Muscle layer of duodenum (tissue), 2 donors: ENCODE measurements around the gene ASH1L.
"Not testable (repeated sequence)": the region's sequence is repeated elsewhere in the genome, so short reads cannot be mapped to it uniquely, and the experiment has no call there.

ENCODE experiments used
- H3K27ac ChIP-seq: one replicate; pipeline ENCODE4 v1.7.0; 2013; ENCODE audit warnings: mild to moderate bottlenecking, low read length
- H3K27me3 ChIP-seq: one replicate; pipeline ENCODE4 v1.7.0; 2013; ENCODE audit warnings: low read depth, mild to moderate bottlenecking, control low read depth, low read length
- H3K36me3 ChIP-seq, 2 donors: one replicate each; pipeline ENCODE4 v1.7.0; 2013; ENCODE audit warnings: low read length in 2 of 2, control low read depth in 1 of 2, mild to moderate bottlenecking in 1 of 2; ENCODE audit not compliant: insufficient read depth in 2 of 2, control insufficient read depth in 1 of 2
- H3K4me1 ChIP-seq, 2 donors: one replicate each; pipeline ENCODE4 v1.7.0; 2013; ENCODE audit warnings: low read length in 2 of 2, mild to moderate bottlenecking in 2 of 2, control low read depth in 1 of 2, moderate library complexity in 1 of 2; ENCODE audit not compliant: insufficient read depth in 2 of 2, control insufficient read depth in 1 of 2
- H3K4me3 ChIP-seq, 2 donors: one replicate each; pipeline ENCODE4 v1.7.0; 2013; ENCODE audit warnings: low read length in 2 of 2, low read depth in 1 of 2, mild to moderate bottlenecking in 1 of 2
- H3K9me3 ChIP-seq, 2 donors: one replicate each; pipeline ENCODE4 v1.7.0; 2013; ENCODE audit warnings: low read length in 2 of 2, control low read depth in 1 of 2, mild to moderate bottlenecking in 1 of 2; ENCODE audit not compliant: control insufficient read depth in 1 of 2
- donor health status: healthy.

The ASH1L gene, protein sequence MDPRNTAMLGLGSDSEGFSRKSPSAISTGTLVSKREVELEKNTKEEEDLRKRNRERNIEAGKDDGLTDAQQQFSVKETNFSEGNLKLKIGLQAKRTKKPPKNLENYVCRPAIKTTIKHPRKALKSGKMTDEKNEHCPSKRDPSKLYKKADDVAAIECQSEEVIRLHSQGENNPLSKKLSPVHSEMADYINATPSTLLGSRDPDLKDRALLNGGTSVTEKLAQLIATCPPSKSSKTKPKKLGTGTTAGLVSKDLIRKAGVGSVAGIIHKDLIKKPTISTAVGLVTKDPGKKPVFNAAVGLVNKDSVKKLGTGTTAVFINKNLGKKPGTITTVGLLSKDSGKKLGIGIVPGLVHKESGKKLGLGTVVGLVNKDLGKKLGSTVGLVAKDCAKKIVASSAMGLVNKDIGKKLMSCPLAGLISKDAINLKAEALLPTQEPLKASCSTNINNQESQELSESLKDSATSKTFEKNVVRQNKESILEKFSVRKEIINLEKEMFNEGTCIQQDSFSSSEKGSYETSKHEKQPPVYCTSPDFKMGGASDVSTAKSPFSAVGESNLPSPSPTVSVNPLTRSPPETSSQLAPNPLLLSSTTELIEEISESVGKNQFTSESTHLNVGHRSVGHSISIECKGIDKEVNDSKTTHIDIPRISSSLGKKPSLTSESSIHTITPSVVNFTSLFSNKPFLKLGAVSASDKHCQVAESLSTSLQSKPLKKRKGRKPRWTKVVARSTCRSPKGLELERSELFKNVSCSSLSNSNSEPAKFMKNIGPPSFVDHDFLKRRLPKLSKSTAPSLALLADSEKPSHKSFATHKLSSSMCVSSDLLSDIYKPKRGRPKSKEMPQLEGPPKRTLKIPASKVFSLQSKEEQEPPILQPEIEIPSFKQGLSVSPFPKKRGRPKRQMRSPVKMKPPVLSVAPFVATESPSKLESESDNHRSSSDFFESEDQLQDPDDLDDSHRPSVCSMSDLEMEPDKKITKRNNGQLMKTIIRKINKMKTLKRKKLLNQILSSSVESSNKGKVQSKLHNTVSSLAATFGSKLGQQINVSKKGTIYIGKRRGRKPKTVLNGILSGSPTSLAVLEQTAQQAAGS (N-terminal part only)

DNA sequence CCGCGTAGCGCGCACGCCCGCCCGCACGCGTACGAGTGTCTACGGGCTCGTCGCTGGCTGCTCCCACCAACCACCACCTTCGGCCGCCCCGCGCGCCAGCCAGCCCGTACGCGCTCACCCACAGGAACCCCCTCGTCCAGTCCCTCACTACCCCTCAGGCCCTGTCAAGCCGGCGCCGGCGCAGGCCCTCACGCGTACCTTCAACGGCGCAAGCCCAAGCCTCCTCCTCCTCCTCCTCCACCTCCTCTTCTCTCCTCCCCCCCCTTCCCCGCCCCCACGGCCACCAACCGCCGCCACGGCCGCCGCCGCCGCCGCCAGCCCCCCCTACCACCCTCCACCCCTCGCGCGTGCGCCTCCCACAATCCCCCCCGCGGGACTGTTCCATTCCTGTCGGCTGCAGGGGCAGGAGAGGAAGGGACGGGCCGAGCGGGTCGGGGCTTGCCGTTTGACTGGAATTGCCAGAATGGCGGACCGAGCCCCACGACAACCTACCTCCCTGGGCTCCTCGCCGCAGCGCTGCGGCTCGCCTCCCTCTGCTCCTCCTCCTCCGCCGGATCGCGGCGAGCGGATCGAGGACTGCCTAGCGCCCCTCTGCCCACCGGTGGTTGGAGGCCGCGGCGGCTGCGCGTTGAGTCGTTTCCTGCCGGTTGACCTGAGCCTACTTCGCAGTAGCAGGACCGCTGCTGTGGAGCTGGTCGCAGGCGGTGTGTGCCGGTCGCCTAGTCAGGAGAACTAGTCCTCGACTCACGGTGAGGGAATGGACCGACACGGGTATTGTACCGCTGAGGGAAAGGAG is at the start of gene ASH1L:
ASH1L (minus strand) TSS at position 223 of the 796 bp plus-strand sequence. CDS start 41,284 bp downstream, outside the sequence.
- Histone ChIP-seq H3K9me3 (no peaks in the 10 kb centered on the region), H3K4me1 (peaks cover 0 to 40% of the 10 kb centered on the region in 2 donors), H3K27ac (peak within 1 kb of the TSS; percentile 91), H3K36me3 (peaks cover 0 to 7% of the 10 kb centered on the region in 2 donors), H3K4me3 (peak within 1 kb of the TSS; percentile 85 to 86), H3K27me3 (no peaks in the 10 kb centered on the region)

DNA sequence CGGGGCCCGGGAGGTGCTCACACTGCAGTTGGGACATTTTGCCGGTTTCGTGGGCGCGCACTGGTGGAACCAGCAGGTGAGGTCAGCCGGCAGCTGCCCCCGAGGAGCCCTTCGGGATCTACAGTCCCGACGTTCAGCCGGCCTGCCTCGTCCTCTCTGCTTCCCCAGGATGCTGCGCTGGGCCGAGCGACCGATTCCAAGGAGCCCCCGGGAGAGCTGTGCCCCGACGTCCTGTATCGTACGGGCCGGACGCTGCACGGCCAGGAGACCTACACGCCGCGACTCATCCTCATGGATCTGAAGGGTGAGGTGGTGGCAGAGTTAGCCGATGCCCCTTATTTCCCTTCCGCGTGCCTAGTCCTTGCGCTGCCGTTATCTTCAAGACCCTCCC is 47.6 kb upstream of the ASH1L start:
- not testable (repeated sequence) for H3K27ac ChIP-seq, H3K9me3 ChIP-seq, H3K27me3 ChIP-seq, H3K4me1 ChIP-seq
- Histone ChIP-seq H3K36me3 (peaks cover 0 to 11% of the 10 kb centered on the region in 2 donors), H3K4me3 (peak overlapping the region in 1 of 2 donors; percentile 87)

DNA sequence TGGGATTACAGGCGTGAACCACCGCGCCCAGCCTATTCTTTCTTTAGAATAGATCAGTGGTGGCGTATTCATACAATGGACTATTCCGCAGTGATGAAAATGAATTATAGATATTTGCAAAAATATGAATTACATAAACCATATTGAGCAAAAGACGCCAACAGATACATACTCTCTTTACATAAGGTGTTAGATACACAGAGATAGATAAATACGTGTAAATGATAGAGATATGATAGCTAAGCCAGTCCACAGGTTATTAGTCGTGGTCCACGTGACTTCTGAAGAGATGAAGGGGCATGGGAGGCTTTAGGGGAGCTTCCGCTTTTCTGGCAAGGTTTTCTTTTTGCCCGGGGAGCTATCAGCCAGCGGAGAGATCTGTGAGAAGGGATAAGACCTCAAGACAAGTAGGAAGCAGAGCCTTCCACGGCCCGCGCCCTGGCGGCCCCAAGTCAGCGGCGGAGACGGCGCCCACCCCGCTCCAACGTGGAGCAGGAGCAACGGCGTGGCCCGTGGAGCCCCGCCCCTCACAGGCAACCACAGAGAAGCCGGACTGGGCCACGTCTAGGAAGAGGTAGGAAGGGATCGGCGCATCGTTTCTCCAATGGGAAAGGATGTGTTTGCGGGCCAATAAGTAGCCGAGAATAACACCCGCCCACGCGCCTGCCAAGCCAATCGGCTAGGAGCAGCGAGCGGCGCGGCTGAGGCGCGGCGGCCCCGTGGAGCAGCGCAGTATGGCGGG is 47.1 kb upstream of the ASH1L start, which contains the start of gene MSTO1:
MSTO1 (plus strand) TSS at position 704 of the 742 bp plus-strand sequence; CDS start at position 735, 31 bp downstream.
- Histone ChIP-seq H3K36me3 (peaks cover 0 to 11% of the 10 kb centered on the region in 2 donors), H3K4me3 (peak within 1 kb of the TSS; percentile 87), H3K27me3 (no peaks in the 10 kb centered on the region), H3K4me1 (no peaks in the 10 kb centered on the region), H3K9me3 (no peaks in the 10 kb centered on the region), H3K27ac (peak within 1 kb of the TSS; percentile 69)

DNA sequence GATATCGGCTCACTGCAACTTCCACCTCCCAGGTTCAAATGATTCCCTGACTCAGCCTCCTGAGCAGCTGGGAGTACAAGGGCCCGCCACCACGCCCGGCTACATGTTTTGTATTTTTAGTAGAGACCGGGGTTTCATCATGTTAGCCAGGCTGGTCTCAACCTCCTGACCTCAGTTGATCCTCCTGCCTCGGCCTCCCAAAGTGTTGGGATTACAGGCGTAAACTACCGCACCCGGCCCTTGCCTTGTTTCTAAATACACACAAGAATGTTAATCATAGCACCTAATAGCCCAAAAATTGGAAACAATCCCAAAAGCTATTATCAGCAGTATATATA is 46.3 kb upstream of the ASH1L start:
- Histone ChIP-seq H3K27me3 (no peaks in the 10 kb centered on the region), H3K27ac (no peak overlapping the region), H3K36me3 (peaks cover 0 to 11% of the 10 kb centered on the region in 2 donors), H3K4me1 (no peaks in the 10 kb centered on the region), H3K4me3 (no peak overlapping the region), H3K9me3 (no peaks in the 10 kb centered on the region)

DNA sequence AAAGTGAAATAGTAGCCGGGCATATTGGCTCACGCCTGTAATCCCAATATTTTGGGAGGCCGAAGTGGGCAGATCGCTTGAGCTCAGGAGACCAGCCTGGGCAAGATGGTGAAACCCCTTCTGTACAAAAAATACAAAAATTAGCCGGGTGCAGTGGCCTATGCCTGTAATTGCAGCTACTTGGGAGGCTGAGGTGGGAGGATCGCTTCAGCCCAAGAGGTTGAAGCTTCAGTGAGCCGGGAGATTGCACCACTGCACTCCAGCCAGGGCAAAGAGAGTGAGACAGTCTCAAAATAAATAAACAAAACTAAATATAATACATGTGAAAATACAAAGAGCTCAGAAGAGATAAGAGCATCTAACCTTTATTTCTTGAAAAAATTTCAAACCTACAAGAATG is 45.1 kb upstream of the ASH1L start:
- Histone ChIP-seq H3K4me1 (no peaks in the 10 kb centered on the region), H3K27me3 (no peaks in the 10 kb centered on the region), H3K36me3 (peaks cover 0 to 6% of the 10 kb centered on the region in 2 donors), H3K4me3 (no peak overlapping the region), H3K27ac (no peak overlapping the region), H3K9me3 (no peaks in the 10 kb centered on the region)

DNA sequence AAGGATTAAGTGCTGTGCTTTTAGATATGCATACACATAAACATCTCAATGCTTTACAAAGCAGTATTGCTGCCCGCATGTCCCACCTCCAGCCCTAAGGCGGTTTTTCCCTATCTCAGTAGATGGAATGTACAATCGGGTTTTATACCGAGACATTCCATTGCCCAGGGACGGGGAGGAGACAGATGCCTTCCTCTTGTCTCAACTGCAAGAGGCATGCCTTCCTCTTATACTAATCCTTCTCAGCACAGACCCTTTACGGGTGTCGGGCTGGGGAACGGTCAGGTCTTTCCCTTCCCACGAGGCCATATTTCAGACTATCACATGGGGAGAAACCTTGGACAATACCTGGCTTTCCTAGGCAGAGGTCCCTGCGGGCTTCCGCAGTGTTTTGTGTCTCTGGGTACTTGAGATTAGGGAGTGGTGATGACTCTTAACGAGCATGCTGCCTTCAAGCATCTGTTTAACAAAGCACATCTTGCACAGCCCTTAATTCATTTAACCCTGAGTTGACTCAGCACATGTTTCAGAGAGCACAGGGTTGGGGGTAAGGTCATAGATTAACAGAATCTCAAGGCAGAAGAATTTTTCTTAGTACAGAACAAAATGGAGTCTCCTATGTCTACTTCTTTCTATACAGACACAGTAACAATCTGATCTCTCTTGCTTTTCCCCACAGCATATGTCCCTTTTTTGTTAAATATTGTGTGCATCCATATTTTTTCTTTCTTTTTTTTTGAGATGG is 37.4 kb upstream of the ASH1L start:
- H3K27ac ChIP-seq, H3K9me3 ChIP-seq, H3K4me3 ChIP-seq, H3K4me1 ChIP-seq, H3K36me3 ChIP-seq, H3K27me3 ChIP-seq: not testable (repeated sequence)

DNA sequence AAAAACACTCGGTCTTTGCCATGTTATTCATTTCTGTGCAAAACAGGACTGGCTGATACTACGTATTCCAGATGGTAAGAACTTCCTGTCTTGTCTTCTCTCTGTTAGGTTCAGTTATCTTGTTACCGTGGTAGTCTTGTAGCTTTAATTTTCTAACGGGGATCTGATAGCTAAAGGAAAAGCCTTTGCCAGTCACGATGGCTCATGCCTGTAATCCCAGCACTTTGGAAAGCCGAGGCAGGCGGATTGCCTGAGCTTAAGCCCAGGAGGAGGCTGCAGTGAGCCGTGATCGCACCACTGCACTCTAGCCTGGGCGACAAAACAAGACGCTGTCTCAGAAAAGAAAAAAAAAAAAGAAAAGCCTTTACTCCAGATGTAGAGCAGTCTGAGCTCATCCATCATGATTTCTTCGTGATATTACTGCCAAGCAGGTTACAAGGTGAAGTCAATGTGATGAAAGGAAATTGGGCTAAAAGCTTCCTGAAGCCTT is 36.3 kb upstream of the ASH1L start:
- H3K4me1 ChIP-seq: no peaks in the 10 kb centered on the region
- H3K9me3 ChIP-seq: no peaks in the 10 kb centered on the region
- no peaks in the 10 kb centered on the region for H3K36me3 ChIP-seq
- no peaks in the 10 kb centered on the region for H3K27me3 ChIP-seq
- peak overlapping the region in 1 of 2 donors; percentile 7 for H3K4me3 ChIP-seq
- no peak overlapping the region for H3K27ac ChIP-seq

DNA sequence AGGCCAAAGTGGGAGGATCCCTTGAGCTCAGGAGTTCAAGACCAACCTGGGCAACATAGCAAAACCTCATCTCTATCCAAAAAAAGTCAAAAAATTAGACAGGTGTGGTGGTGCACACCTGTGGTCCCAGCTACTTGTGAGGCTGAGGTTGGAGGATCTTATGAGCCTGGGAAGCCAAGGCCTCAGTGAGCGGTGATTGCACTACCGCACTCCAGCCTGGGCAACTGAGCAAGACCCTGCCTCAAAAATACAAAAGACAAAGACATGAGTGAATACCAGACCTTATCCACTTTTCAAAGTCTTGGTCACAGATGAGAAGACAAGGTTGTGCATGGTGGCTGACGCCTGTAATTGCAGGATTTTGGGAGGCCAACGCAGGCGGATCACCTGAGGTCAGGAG is 34.3 kb upstream of the ASH1L start:
- Histone ChIP-seq H3K4me1 (peaks cover 0 to 2% of the 10 kb centered on the region in 2 donors), H3K4me3 (no peak overlapping the region), H3K27ac (no peak overlapping the region), H3K27me3 (no peaks in the 10 kb centered on the region), H3K9me3 (no peaks in the 10 kb centered on the region), H3K36me3 (no peaks in the 10 kb centered on the region)

DNA sequence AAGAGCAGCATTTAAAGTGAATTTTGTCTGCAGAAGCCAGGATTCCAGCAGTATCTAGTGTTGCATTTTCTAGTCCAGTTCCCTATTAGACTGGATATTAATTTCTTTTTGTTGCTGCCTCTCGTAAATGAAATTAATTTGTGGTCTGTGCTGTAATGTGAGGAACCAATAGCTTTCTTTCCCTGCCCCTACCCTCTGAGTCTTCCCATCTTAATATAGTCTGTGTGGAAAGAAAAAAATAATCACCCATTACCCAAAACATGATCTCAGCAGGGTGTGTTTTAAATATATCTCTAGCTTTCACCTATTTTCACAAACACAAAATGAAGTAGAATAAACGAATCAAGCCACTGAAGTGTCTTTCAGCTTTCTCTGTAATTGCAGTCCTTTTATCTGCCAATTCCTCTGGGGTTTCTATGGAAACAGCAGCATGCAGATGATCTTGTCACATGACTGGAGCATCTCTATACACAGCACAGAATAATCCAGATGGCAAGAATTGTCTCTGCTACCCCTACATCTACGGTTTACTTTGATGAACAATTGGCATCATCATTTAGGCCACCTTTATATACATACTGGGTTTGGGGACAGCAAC is 33.4 kb upstream of the ASH1L start:
- not testable (repeated sequence) for H3K27ac ChIP-seq, H3K9me3 ChIP-seq, H3K27me3 ChIP-seq, H3K36me3 ChIP-seq, H3K4me1 ChIP-seq, H3K4me3 ChIP-seq
